SU-DHL-6 (cell line): ENCODE results near the gene MLEC.

ENCODE experiments used
- H2AFZ ChIP-seq: fragments of 200-600 bp; sonication (generic); 2 replicates; pipeline ENCODE4 v1.6.1; 2014; ENCODE audit warnings: low read depth, mild to moderate bottlenecking, moderate library complexity, mixed read lengths, antibody characterized with exemption, low read length; ENCODE audit not compliant: severe bottlenecking
- H3F3A ChIP-seq: fragments of 200-600 bp; shearing (Covaris generic); 2 replicates; pipeline ENCODE4 v1.6.0; 2016; ENCODE audit warnings: antibody characterized with exemption, mild to moderate bottlenecking; ENCODE audit not compliant: insufficient read depth
- H3K27ac ChIP-seq: fragments of 200-600 bp; sonication (generic); 2 replicates; pipeline ENCODE4 v1.5.1; 2016; ENCODE audit warnings: low read depth, mild to moderate bottlenecking, low read length, moderate library complexity, mixed read lengths
- H3K27me3 ChIP-seq: fragments of 200-600 bp; sonication (generic), shearing (Covaris generic); 2 replicates; pipeline ENCODE4 v1.6.0; 2014; ENCODE audit warnings: mild to moderate bottlenecking, low read length
- H3K36me3 ChIP-seq: fragments of 200-600 bp; sonication (generic); 2 replicates; pipeline ENCODE4 v1.6.1; 2014; ENCODE audit warnings: mild to moderate bottlenecking, low read length, mixed read lengths
- H3K4me2 ChIP-seq: fragments of 300-600, 200-600 bp; shearing (Covaris generic), sonication (generic); 2 replicates; pipeline ENCODE4 v1.6.0; 2014; ENCODE audit warnings: low read length, low read depth, mild to moderate bottlenecking; ENCODE audit not compliant: poor library complexity, severe bottlenecking
- H3K4me3 ChIP-seq: fragments of 200-600 bp; sonication (generic); 2 replicates; pipeline ENCODE4 v1.5.1; 2014; ENCODE audit warnings: antibody characterized with exemption, low read length, mild to moderate bottlenecking, mixed read lengths; ENCODE audit not compliant: insufficient read depth, poor library complexity, severe bottlenecking
- H3K79me2 ChIP-seq: fragments of 200-600 bp; sonication (generic); 2 replicates; pipeline ENCODE4 v1.6.1; 2014; ENCODE audit warnings: mild to moderate bottlenecking, low read length, moderate library complexity; ENCODE audit not compliant: insufficient read depth
- H3K9ac ChIP-seq: fragments of 200-600 bp; sonication (generic); 2 replicates; pipeline ENCODE4 v1.7.0; 2014; ENCODE audit warnings: mild to moderate bottlenecking, low read length
- H3K9me2 ChIP-seq: fragments of 200-600 bp; sonication (generic); replicated peaks from 2 replicates; pipeline ENCODE4 v1.6.1; 2014; ENCODE audit warnings: low read length; ENCODE audit not compliant: insufficient read depth
- H3K9me3 ChIP-seq: fragments of 200-600 bp; sonication (generic); 2 replicates; pipeline ENCODE4 v1.6.1; 2014; ENCODE audit warnings: low read length, mixed read lengths; ENCODE audit not compliant: insufficient read depth
- H4K20me1 ChIP-seq: fragments of 200-600 bp; sonication (generic); 2 replicates; pipeline ENCODE4 v1.6.1; 2014; ENCODE audit warnings: low read depth, mild to moderate bottlenecking, antibody characterized with exemption, low read length, moderate library complexity, mixed read lengths
- CTCF ChIP-seq: fragments of 200-600 bp; sonication (generic); IDR thresholded peaks from one replicate; pipeline ENCODE4 v1.5.1; 2017; ENCODE audit warnings: antibody characterized with exemption, mild to moderate bottlenecking, low read length, moderate library complexity; ENCODE audit not compliant: insufficient read depth, poor library complexity, severe bottlenecking
- EZH2phosphoT487 ChIP-seq: fragments of 200-600 bp; sonication (generic), shearing (Covaris generic); conservative IDR thresholded peaks from 2 replicates; pipeline ENCODE4 v1.6.1; 2018; ENCODE audit warnings: mild to moderate bottlenecking, antibody characterized with exemption, low read length, moderate library complexity, mixed read lengths

MLEC gene

DNA sequence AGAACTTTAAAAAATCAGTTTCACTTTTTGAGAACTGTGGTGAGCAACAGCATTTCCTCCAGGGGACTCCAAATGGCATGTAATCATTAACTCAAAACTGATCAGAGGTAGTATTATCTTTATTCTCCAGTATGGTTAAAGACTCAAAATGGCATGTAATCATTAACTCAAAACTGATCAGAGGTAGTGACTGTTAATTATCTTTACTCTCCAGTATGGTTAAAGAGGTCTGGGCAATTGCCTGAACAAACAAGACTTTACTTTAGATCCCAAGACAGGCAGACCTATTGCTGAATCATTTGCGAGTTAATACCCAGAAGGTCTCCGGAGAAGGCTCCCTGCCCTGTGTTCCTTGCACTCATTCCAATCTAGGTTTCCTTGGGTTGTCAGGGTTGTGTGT lies 32.1 kb downstream of the MLEC start:
- no peak for TF ChIP-seq CTCF
- no peak for TF ChIP-seq EZH2phosphoT487
- no peak overlapping the region for H3K27ac ChIP-seq
- H3K9ac ChIP-seq, result no peak overlapping the region
- no peaks in the 10 kb centered on the region for H3K79me2 ChIP-seq
- H3K36me3 ChIP-seq, result no peaks in the 10 kb centered on the region; the same call in 1 of the 2 replicates
- H3K9me2 ChIP-seq, result no peaks in the 10 kb centered on the region
- no peaks in the 10 kb centered on the region for H3K9me3 ChIP-seq
- no peaks in the 10 kb centered on the region for H4K20me1 ChIP-seq
- no peak overlapping the region for H3K4me2 ChIP-seq
- H2AFZ ChIP-seq, result no peak overlapping the region
- H3K4me3 ChIP-seq, result no peak overlapping the region
- no peaks in the 10 kb centered on the region for H3F3A ChIP-seq
- no peaks in the 10 kb centered on the region for H3K27me3 ChIP-seq

- no peak overlapping the region for H3K4me3 ChIP-seq
- H3K36me3 ChIP-seq, result no peaks in the 10 kb centered on the region; the same call in 1 of the 2 replicates
- H3K4me2 ChIP-seq, result no peak overlapping the region
Observed at GRCh38 chr12:120719496-120720233, 32.7 kb downstream of the MLEC start.

DNA sequence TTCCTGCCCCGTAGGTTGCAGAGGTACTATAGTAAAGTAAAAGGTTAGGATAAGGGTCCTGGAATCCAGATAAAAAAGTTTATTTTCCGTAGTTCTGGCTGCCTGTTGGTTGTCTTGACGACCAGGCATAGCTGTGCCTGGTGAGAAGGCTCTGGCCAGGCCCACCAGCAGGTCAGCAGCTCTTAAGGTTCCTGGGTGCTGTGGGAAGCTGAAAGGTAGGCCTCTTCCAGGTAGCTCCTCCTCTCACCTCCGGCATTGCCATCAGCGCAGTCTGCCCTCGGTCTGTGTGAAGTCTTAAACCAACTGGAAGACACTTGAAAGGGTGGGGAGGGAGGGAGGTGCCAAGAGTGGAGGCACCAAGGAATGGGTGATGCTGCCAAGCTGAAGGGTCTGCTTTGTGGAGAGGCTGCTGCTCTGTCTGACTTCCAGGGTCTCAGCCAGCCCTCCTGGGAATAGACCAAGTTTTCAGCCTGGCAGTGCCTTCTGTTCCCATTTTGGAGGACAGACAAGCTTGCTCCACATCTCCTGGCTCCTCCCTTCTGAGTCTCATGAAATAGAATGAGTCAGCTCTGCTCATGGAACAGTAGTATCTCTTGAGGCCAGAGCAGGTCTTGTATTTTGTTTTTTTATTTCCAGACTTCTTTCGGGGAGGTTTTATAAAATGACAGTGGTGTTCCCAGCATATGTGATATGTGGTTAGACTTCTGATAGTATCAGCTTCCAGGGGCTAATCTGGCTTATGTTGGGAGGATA lies 33.5 kb downstream of the MLEC start:
- Histone ChIP-seq H3F3A (no peaks in the 10 kb centered on the region), H3K4me2 (no peak overlapping the region), H3K9ac (no peak overlapping the region), H3K4me3 (no peak overlapping the region), H4K20me1 (no peaks in the 10 kb centered on the region), H3K9me3 (no peaks in the 10 kb centered on the region), H3K9me2 (no peaks in the 10 kb centered on the region), H2AFZ (no peak overlapping the region), H3K79me2 (no peaks in the 10 kb centered on the region), H3K36me3 (no peaks in the 10 kb centered on the region; the same call in 1 of the 2 replicates), H3K27ac (no peak overlapping the region), H3K27me3 (no peaks in the 10 kb centered on the region)
- no peak for TF ChIP-seq EZH2phosphoT487
- TF ChIP-seq CTCF, result no peak

More at GRCh38 chr12:120719496-120720233, 32.7 kb downstream of the MLEC start:
- Histone ChIP-seq H2AFZ (no peak overlapping the region), H3K27ac (no peak overlapping the region), H3K27me3 (no peaks in the 10 kb centered on the region), H3K9me2 (no peaks in the 10 kb centered on the region), H3K9me3 (no peaks in the 10 kb centered on the region), H4K20me1 (no peaks in the 10 kb centered on the region), H3K9ac (no peak overlapping the region), H3K79me2 (no peaks in the 10 kb centered on the region), H3F3A (no peaks in the 10 kb centered on the region)
- no peak for TF ChIP-seq CTCF
- no peak for TF ChIP-seq EZH2phosphoT487
